WERI-Rb-1 (cell line): ENCODE measurements around the gene CFAP299.

Experiments used
- DNase-seq: peaks from one replicate; pipeline ENCODE4 v3.0.0-alpha.2; 2020
- H3K27ac ChIP-seq: fragments of 250-450 bp; sonication (Bioruptor Pico); 2 replicates; pipeline ENCODE4 v1.5.1; 2020; ENCODE audit warnings: mild to moderate bottlenecking, moderate library complexity
- H3K27me3 ChIP-seq: fragments of 250-450 bp; sonication (Bioruptor Pico); 2 replicates; pipeline ENCODE4 v1.5.1; 2021; ENCODE audit warnings: mild to moderate bottlenecking, low read depth, moderate library complexity; ENCODE audit not compliant: insufficient read depth, severe bottlenecking
- H3K36me3 ChIP-seq: fragments of 250-450 bp; sonication (Bioruptor Pico); 2 replicates; pipeline ENCODE4 v1.5.1; 2020; ENCODE audit warnings: mild to moderate bottlenecking, moderate library complexity
- H3K4me3 ChIP-seq: 2 replicates; pipeline ENCODE4 v1.5.1; 2011; ENCODE audit warnings: low read depth, mild to moderate bottlenecking, control low read depth, low read length
- H3K9me3 ChIP-seq: fragments of 250-450 bp; sonication (Bioruptor Pico); 2 replicates; pipeline ENCODE4 v1.5.1; 2021; ENCODE audit warnings: mild to moderate bottlenecking, moderate library complexity; ENCODE audit not compliant: severe bottlenecking
- TF ChIP-seq, protein P1 (sequence below): IDR thresholded peaks from 2 replicates; pipeline ENCODE4 v1.5.1; 2011; ENCODE audit warnings: low read depth, mild to moderate bottlenecking, control low read depth, inconsistent platforms, low read length

CFAP299 gene

DNA sequence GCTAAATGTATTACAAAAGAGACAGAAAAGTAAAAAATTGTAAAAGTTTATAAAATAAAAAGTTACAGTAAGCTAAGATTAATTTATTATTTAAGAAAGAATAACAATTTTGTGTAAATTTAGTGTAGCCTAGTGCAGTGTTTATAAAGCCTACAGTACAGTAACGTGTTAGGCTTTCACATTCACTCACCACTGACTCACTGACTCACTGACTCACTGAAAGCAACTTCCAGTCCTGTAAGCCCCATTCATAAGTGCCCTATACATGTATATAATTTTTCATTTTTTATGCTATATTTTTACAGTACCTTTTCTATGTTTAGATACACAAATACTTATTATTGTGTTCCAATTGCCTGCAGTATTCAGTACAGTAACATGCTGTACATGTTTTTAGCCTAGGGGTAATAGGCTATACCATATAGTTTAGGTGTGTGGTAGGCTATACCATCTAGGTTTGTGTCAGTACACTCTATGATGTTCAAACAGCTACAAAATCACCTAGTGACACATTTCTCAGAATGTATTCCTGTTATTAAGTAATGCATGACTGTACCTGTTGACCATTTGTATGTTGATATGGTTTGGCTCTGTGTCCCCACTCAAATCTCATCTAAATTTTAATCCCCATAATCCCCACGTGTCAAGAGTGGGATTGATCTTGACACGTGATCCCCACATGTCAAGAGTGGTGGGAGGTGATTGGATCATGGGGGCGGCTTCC lies 57.9 kb downstream of the CFAP299 start:
- no peaks in the 10 kb centered on the region for H3K36me3 ChIP-seq
- H3K4me3 ChIP-seq, result no peak overlapping the region
- H3K27me3 ChIP-seq, result no peaks in the 10 kb centered on the region
- H3K27ac ChIP-seq, result no peak overlapping the region
- no peaks in the 10 kb centered on the region for H3K9me3 ChIP-seq
- TF ChIP-seq, protein P1, sequence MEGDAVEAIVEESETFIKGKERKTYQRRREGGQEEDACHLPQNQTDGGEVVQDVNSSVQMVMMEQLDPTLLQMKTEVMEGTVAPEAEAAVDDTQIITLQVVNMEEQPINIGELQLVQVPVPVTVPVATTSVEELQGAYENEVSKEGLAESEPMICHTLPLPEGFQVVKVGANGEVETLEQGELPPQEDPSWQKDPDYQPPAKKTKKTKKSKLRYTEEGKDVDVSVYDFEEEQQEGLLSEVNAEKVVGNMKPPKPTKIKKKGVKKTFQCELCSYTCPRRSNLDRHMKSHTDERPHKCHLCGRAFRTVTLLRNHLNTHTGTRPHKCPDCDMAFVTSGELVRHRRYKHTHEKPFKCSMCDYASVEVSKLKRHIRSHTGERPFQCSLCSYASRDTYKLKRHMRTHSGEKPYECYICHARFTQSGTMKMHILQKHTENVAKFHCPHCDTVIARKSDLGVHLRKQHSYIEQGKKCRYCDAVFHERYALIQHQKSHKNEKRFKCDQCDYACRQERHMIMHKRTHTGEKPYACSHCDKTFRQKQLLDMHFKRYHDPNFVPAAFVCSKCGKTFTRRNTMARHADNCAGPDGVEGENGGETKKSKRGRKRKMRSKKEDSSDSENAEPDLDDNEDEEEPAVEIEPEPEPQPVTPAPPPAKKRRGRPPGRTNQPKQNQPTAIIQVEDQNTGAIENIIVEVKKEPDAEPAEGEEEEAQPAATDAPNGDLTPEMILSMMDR, result no peak
- no peak for DNase-seq

DNA sequence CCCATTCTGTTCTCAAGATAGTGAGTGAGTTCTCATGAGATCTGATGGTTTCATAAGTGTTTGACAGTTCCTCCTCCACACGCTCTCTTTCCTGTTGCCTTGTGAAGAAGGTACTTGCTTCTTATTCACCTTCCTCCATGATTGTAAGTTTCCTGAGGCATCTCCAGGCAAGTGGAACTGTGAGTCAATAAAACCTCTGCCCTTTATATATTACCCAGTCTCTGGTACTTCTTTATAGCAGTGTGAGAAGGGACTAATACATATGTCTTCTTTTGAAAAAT lies 58.4 kb downstream of the CFAP299 start:
- no peaks in the 10 kb centered on the region for H3K9me3 ChIP-seq
- no peaks in the 10 kb centered on the region for H3K36me3 ChIP-seq
- DNase-seq, result no peak
- H3K4me3 ChIP-seq, result no peak overlapping the region
- TF ChIP-seq, protein P1, result no peak
- no peaks in the 10 kb centered on the region for H3K27me3 ChIP-seq
- no peak overlapping the region for H3K27ac ChIP-seq

DNA sequence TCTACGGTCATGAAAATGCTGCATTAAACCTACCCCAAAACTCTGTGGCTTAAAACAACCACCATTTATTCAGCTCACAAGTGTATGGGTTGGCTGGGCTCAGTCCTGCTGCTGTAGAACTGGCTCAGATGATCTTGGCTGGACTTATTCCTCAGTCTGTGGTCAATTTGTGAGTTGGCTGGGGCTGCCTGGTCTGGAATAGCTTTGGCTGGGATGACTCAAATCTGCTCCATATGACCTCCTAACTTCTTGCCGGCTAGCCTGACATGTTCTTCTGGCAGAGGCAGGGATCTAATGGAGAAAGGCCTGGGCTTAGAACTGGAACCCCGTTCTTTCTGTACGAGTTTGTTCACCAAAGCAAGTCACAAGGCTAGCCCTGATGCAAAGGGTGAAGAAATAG lies 71.7 kb downstream of the CFAP299 start:
- no peaks in the 10 kb centered on the region for H3K36me3 ChIP-seq
- no peak for DNase-seq
- TF ChIP-seq, protein P1, result no peak
- no peak overlapping the region for H3K4me3 ChIP-seq
- H3K9me3 ChIP-seq, result no peaks in the 10 kb centered on the region
- no peak overlapping the region for H3K27ac ChIP-seq
- H3K27me3 ChIP-seq, result no peaks in the 10 kb centered on the region

DNA sequence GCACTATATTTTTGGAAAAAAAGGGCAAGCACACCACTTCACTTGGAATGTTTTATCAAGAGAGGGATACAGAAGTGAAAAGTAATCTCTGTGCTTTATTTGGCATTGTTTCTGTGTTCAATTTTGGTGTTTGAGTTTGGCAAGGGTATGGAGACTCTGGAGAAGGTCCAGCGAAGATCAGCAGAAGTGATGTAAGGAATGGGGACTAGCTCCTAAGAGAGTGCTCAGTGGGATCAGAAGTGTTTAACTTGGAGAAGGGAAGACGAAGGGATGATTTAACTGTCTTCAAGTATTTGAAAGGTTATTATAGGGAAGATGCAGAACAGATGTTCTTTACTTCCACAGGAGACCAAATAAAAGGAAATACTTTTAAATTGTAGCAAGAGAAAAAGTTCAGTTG lies 74.3 kb downstream of the CFAP299 start:
- Histone ChIP-seq H3K27me3 (no peaks in the 10 kb centered on the region), H3K27ac (no peak overlapping the region), H3K36me3 (no peaks in the 10 kb centered on the region), H3K9me3 (no peaks in the 10 kb centered on the region), H3K4me3 (no peak overlapping the region)
- no peak for DNase-seq
- TF ChIP-seq, protein P1, result no peak

DNA sequence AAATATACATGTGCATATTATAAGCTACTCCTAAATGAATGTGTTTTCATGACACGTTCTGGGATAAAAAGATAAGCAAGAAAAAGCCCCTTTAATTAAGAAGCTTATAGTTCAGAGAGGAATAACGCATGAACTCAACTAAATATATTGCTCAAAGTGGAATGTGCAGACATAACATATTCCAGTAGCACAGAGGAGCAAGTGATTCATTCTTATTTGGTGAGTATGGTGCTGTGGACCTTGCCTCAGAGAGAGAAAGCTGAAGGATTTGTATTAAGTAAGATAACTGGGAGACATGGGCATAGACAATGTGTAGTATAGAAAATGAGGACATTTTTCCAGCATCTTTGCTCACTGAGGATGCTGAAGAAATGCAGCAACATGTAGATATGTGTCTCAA lies 76.8 kb downstream of the CFAP299 start:
- Histone ChIP-seq H3K36me3 (no peaks in the 10 kb centered on the region), H3K27me3 (no peaks in the 10 kb centered on the region), H3K9me3 (no peaks in the 10 kb centered on the region), H3K4me3 (no peak overlapping the region), H3K27ac (no peak overlapping the region)
- DNase-seq, result no peak
- TF ChIP-seq, protein P1, result no peak

DNA sequence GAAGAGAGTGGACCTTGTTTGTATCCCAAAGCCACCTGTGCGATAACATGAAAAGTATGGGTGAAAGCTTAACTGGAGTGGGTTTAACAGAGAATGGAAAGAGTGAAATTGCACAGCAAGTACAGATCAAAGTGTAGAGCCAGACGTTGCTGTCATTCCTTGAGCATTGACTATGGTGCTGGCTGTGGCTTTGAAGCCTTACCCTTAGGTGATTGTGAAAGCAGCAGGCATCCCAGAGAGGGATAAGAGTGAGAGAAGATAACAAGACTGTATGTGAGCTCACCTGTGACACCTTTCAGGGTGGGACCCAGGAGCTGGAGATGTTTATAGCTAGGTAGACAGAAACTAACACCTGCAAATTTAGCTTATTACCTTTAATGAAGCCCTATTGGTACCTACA lies 77.6 kb downstream of the CFAP299 start:
- H3K36me3 ChIP-seq, result no peaks in the 10 kb centered on the region
- DNase-seq, result no peak
- H3K27me3 ChIP-seq, result no peaks in the 10 kb centered on the region
- TF ChIP-seq, protein P1, result no peak
- no peak overlapping the region for H3K27ac ChIP-seq
- H3K9me3 ChIP-seq, result no peaks in the 10 kb centered on the region
- no peak overlapping the region for H3K4me3 ChIP-seq
